ENCODE measurements around the gene OGFR.

The OGFR gene

GRCh38 chr20:62770111-62770910, 34.3 kb upstream of the OGFR start:
- no peak for DNase-seq (ENCODE audit: low read depth)

GRCh38 chr20:62770916-62771315, 33.7 kb upstream of the OGFR start:
- no peak for DNase-seq (ENCODE audit: low read depth)

- no peak for DNase-seq (ENCODE audit: low read depth)
Measured at GRCh38 chr20:62771396-62772102, 33.1 kb upstream of the OGFR start.

- DNase-seq (ENCODE audit: low read depth), result no peak
Measured at GRCh38 chr20:62772103-62772611, 32.5 kb upstream of the OGFR start.

- no peak for DNase-seq (ENCODE audit: low read depth)
Measured at GRCh38 chr20:62772619-62772989, 32.0 kb upstream of the OGFR start.

- no peak for DNase-seq (ENCODE audit: low read depth)
Measured at GRCh38 chr20:62772990-62773844, 31.4 kb upstream of the OGFR start.

GRCh38 chr20:62773845-62774714, 30.6 kb upstream of the OGFR start:
- DNase-seq (ENCODE audit: low read depth), result no peak

- no peak for DNase-seq (ENCODE audit: low read depth)
Measured at GRCh38 chr20:62774762-62775161, 29.9 kb upstream of the OGFR start.

- DNase-seq (ENCODE audit: low read depth), result no peak
Measured at GRCh38 chr20:62775206-62775605, 29.4 kb upstream of the OGFR start.

GRCh38 chr20:62776035-62776691, 28.5 kb upstream of the OGFR start:
- no peak for DNase-seq (ENCODE audit: low read depth)

GRCh38 chr20:62776692-62777527, 27.7 kb upstream of the OGFR start:
- DNase-seq (ENCODE audit: low read depth), result peak; percentile 49

- DNase-seq (ENCODE audit: low read depth), result no peak
Measured at GRCh38 chr20:62777528-62777830, 27.2 kb upstream of the OGFR start.

GRCh38 chr20:62778058-62778457, 26.6 kb upstream of the OGFR start:
- DNase-seq (ENCODE audit: low read depth), result no peak

GRCh38 chr20:62778601-62779416, 25.8 kb upstream of the OGFR start:
- DNase-seq (ENCODE audit: low read depth), result no peak

- no peak for DNase-seq (ENCODE audit: low read depth)
Measured at GRCh38 chr20:62779417-62779685, 25.3 kb upstream of the OGFR start.

- DNase-seq (ENCODE audit: low read depth), result no peak
Measured at GRCh38 chr20:62780204-62780603, 24.4 kb upstream of the OGFR start.

GRCh38 chr20:62780696-62781095, 23.9 kb upstream of the OGFR start:
- DNase-seq (ENCODE audit: low read depth), result no peak

- no peak for DNase-seq (ENCODE audit: low read depth)
Measured at GRCh38 chr20:62782149-62782892, 22.3 kb upstream of the OGFR start.

- no peak for DNase-seq (ENCODE audit: low read depth)
Measured at GRCh38 chr20:62782893-62783278, 21.7 kb upstream of the OGFR start.

Measured in activated T-helper 1 cell treated with Interleukin-2 at 50 U/mL for 16 hours (primary cell).